ENCODE results near the gene ZNF236.

GRCh38 chr18:76823161-76823538, 793 bp downstream of the ZNF236 start:
- TF ChIP-seq ZBTB26 (CRISPR knock-in tag; IDR thresholded peaks at IDR 0.05; ENCODE audit: borderline replicate concordance) (no peak), ZBTB40 (IDR thresholded peaks at IDR 0.05) (no peak), ZBTB40 (CRISPR knock-in tag; IDR thresholded peaks at IDR 0.05) (no peak), FOXJ3 (CRISPR knock-in tag; IDR thresholded peaks at IDR 0.05; ENCODE audit: borderline replicate concordance) (no peak), NR3C1 (CRISPR knock-in tag; IDR thresholded peaks at IDR 0.05) (no peak), MYPOP (CRISPR knock-in tag; IDR thresholded peaks at IDR 0.05) (no peak), HOXA3 (CRISPR knock-in tag; IDR thresholded peaks at IDR 0.05) (no peak), GMEB1 (CRISPR knock-in tag; IDR thresholded peaks at IDR 0.05; ENCODE audit: borderline replicate concordance) (no peak), CREB1 (IDR thresholded peaks at IDR 0.05) (no peak), CREB1 (CRISPR knock-in tag; IDR thresholded peaks at IDR 0.05) (no peak), RNF219 (CRISPR knock-in tag; IDR thresholded peaks at IDR 0.05) (no peak), ESRRA (CRISPR knock-in tag; IDR thresholded peaks at IDR 0.05; ENCODE audit: low read depth) (no peak), TBX2 (CRISPR knock-in tag; IDR thresholded peaks at IDR 0.05; ENCODE audit: borderline replicate concordance) (no peak)
